ENCODE data around the gene POGZ.

- TF ChIP-seq CTCF (IDR thresholded peaks at IDR 0.05), result no peak
- no peak for TF ChIP-seq EP300 (IDR thresholded peaks at IDR 0.05)
- no peak for TF ChIP-seq POLR2A (IDR thresholded peaks at IDR 0.05)
Measured at GRCh38 chr1:151474745-151475144, 15.5 kb upstream of the POGZ start.

All from gastroesophageal sphincter (tissue), 3 donors.